ENCODE results near the gene PGAM5. TPM values are rescaled to one million over a fixed set of nuclear protein-coding genes. Genes with fewer than 3 reads are reported as not detected.

Gene PGAM5
- 63.9 and 80.0 TPM in 2 replicates for total RNA-seq

GRCh38 chr12:132710405-132711079, at the start of gene PGAM5:
TSS of gene PGAM5 (plus strand) at chr12:132710842. CDS start at chr12:132710877, 35 bp downstream.

GRCh38 chr12:132687211-132688164, 23.2 kb upstream of the PGAM5 start, which contains the start of the genes POLE and PXMP2:
TSS of gene POLE (minus strand) at chr12:132687342. CDS start at chr12:132687315, 27 bp downstream.
TSS of gene PXMP2 (plus strand) at chr12:132687587. CDS start at chr12:132687671, 84 bp downstream.

DNA sequence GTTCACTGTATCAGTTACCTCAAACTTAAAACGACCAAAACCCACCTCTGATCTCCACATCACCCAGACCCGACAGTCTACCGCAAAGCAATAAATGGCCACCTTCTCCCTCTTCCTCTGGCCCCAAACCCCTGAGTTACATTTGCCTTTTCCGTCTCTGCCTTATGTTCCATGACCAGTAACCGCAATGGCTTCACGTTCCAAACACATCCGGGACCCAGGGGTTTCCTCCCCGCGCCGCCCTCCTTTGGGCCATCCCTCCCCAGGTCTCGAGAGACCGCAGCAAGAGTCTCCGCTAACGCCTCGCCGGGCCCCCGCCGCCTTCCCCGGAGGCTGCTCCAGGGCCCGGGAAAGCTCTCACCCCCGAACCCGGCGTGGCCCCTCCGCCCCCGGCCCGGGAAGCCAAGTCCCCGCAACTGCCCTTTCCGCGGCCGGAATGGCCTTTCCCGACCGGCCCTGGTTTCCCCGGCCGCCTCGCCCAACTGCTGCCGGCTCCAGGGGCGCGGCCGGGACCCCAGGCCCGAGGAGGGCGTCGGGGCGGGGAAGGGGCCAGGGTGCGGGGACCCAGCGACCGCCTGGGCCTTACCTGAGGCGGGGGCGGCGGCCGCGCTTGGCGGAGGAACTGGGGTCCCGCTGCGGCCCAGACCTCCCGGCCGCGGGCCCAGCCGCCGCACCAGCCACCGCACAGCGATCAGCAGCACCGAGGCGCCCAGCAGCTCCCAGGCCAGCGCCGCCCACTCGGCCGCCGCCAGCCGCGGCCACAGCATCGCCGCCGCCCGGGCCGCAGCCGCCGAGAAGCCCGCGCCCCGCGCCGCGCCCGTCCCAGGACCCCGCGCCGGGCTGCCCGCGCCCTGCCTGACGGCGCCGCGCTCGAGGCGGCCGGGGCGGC, 50.6 kb downstream of the PGAM5 start, which contains the start of gene ANKLE2:
Gene ANKLE2, minus strand, starts transcription at position 801 of the 889 bp plus-strand sequence. Its CDS starts 34 bp downstream, at position 767.

Other genes with a start within 250 kb of the PGAM5 start
- 5.8 and 14.1 TPM in 2 replicates for gene FBRSL1, start 220.7 kb upstream of the PGAM5 start, total RNA-seq
- gene LRCOL1, start 100.3 kb upstream of the PGAM5 start, total RNA-seq = not detected in 2 replicates
- not detected in 2 replicates for gene P2RX2, start 92.1 kb upstream of the PGAM5 start, total RNA-seq
- 15.4 and 19.5 TPM in 2 replicates for gene POLE, start 23.5 kb upstream of the PGAM5 start, total RNA-seq
- 5.4 and 9.6 TPM in 2 replicates for gene PXMP2, start 23.3 kb upstream of the PGAM5 start, total RNA-seq
- gene ANKLE2, start 51.0 kb downstream of the PGAM5 start, total RNA-seq = 48.5 and 143 TPM in 2 replicates
- 130 and 150 TPM in 2 replicates for gene GOLGA3, start 118.0 kb downstream of the PGAM5 start, total RNA-seq
- 33.8 and 45.5 TPM in 2 replicates for gene CHFR, start 176.8 kb downstream of the PGAM5 start, total RNA-seq
- gene ZNF605, start 245.5 kb downstream of the PGAM5 start, total RNA-seq = 5.5 and 17.2 TPM in 2 replicates

Measured in nasal cavity respiratory epithelium epithelial cell of viscerocranial mucosa (primary cell).